Hepatocyte (in vitro differentiated cells): Measurements from ENCODE around the gene RPGRIP1L. TPM values are rescaled to one million over a fixed set of nuclear protein-coding genes. Genes with fewer than 3 reads are reported as not detected.

Source experiments
- DNase-seq: peaks from one replicate; pipeline ENCODE4 v3.0.0-alpha.2; 2016; ENCODE audit warnings: low spot score
- H2AFZ ChIP-seq: fragments of 200-600 bp; sonication (generic); 2 replicates; pipeline ENCODE4 v1.6.0; 2016; ENCODE audit warnings: antibody characterized with exemption, mild to moderate bottlenecking
- H3K27ac ChIP-seq: fragments of 200-600 bp; sonication (generic); 2 replicates; pipeline ENCODE4 v1.5.1; 2016; ENCODE audit warnings: mild to moderate bottlenecking
- H3K27me3 ChIP-seq: fragments of 200-600 bp; sonication (generic); 2 replicates; pipeline ENCODE4 v1.6.1; 2016
- H3K36me3 ChIP-seq: fragments of 200-600 bp; sonication (generic); replicated peaks from 2 replicates; pipeline ENCODE4 v1.5.1; 2016; ENCODE audit warnings: low read depth; ENCODE audit not compliant: insufficient read depth
- H3K4me1 ChIP-seq: fragments of 200-600 bp; sonication (generic); 2 replicates; pipeline ENCODE4 v1.5.1; 2016; ENCODE audit warnings: mild to moderate bottlenecking, moderate library complexity; ENCODE audit not compliant: insufficient read depth
- H3K4me2 ChIP-seq: fragments of 200-600 bp; sonication (generic); 2 replicates; pipeline ENCODE4 v1.6.0; 2016
- H3K4me3 ChIP-seq: fragments of 200-600 bp; sonication (generic); 2 replicates; pipeline ENCODE4 v1.5.1; 2016; ENCODE audit warnings: mild to moderate bottlenecking
- H3K79me2 ChIP-seq: fragments of 200-600 bp; sonication (generic); 2 replicates; pipeline ENCODE4 v1.6.0; 2017; ENCODE audit warnings: mild to moderate bottlenecking
- H3K9me2 ChIP-seq: fragments of 200-600 bp; sonication (generic); replicated peaks from 2 replicates; pipeline ENCODE4 v1.6.0; 2017; ENCODE audit warnings: mild to moderate bottlenecking; ENCODE audit not compliant: insufficient read depth
- H3K9me3 ChIP-seq: fragments of 200-600 bp; sonication (generic); 2 replicates; pipeline ENCODE4 v1.5.1; 2016; ENCODE audit warnings: low read depth, mild to moderate bottlenecking
- H4K20me1 ChIP-seq: fragments of 200-600 bp; sonication (generic); 2 replicates; pipeline ENCODE4 v1.6.0; 2016; ENCODE audit warnings: mild to moderate bottlenecking; ENCODE audit not compliant: insufficient read depth, poor library complexity, severe bottlenecking
- EZH2 ChIP-seq: fragments of 200-600 bp; sonication (generic); IDR thresholded peaks from 2 replicates; pipeline ENCODE4 v1.6.1; 2016; ENCODE audit warnings: antibody characterized with exemption, mild to moderate bottlenecking, borderline replicate concordance
- EZH2phosphoT487 ChIP-seq: fragments of 200-600 bp; sonication (generic); IDR thresholded peaks from one replicate; pipeline ENCODE4 v1.6.1; 2018; ENCODE audit warnings: antibody characterized with exemption, mild to moderate bottlenecking, low read depth, moderate library complexity; ENCODE audit not compliant: unreplicated experiment, severe bottlenecking
- WGBS: methylation state at CpG from one replicate; pipeline ENCODE4 v1.1.6; 2016; ENCODE audit warnings: low lambda C conversion rate; ENCODE audit errors: missing lambda C conversion rate; 5-methylcytosine and 5-hydroxymethylcytosine counted together
- polyA plus RNA-seq: library from polyadenylated mRNA; unstranded; fragments of >200 nt; fragmentation: Nextera tagmentation; extraction: Ambion mirVana; gene quantifications from 2 replicates; pipeline ENCODE4 v1.2.1, GENCODE V29; 2016
- total RNA-seq: library from RNA; depleted of rRNA; stranded (reverse); fragments of >200 nt; gene quantifications from 2 replicates; pipeline ENCODE4 v1.2.3, GENCODE V29; 2014
- TF ChIP-seq, protein P1 (sequence below): fragments of 200-600 bp; sonication (generic); IDR thresholded peaks from 2 replicates; pipeline ENCODE4 v1.5.1; 2016; ENCODE audit warnings: antibody characterized with exemption, mild to moderate bottlenecking; ENCODE audit not compliant: poor library complexity

Gene RPGRIP1L
- total and polyA plus RNA-seq, 2 experiments from 2014 or later: 5.8 to 9.5 TPM

DNA sequence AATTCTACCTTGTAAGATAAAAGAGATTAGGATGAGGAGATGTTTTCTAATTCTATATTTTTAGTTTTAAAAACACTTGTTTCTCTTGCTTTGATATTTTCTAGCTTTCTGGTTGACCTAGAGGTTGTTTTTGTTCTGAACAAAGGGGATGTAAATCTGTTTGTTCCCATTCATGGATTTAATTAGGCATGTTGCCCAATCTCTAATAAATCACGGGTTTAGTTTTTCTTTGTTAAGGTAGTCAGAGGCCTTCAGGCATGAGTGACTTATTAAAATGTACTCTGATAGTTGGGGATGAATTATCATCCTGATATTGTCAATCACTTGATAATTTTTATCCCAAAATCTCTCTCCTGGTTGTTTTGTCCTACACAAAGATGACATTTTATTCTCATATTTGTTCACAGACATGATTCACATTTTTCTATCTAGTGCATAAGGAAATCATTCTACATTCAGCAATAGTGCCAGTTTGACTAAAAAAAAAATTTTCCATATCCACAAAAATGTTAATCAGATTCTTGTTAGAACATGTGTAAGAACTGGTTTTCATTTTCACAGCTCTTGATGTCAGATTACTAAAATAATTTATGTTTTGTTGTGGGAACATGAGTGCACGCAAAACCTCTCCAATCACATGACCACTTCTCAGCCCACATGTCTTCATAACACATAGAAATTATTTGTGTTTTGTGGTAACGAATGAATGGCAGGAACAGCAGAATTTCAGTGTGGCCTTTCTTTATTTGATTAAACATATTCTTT is 105.0 kb downstream of the RPGRIP1L start:
- Histone ChIP-seq H3K4me3 (no peak overlapping the region), H3K27me3 (no peaks in the 10 kb centered on the region), H3K27ac (no peak overlapping the region), H3K4me1 (no peaks in the 10 kb centered on the region), H3K4me2 (no peak overlapping the region), H2AFZ (no peak overlapping the region), H3K79me2 (no peaks in the 10 kb centered on the region), H3K36me3 (no peaks in the 10 kb centered on the region), H4K20me1 (no peaks in the 10 kb centered on the region), H3K9me2 (no peaks in the 10 kb centered on the region), H3K9me3 (no peaks in the 10 kb centered on the region)
- DNase-seq: no peak
- no peak for TF ChIP-seq EZH2
- TF ChIP-seq, protein P1, sequence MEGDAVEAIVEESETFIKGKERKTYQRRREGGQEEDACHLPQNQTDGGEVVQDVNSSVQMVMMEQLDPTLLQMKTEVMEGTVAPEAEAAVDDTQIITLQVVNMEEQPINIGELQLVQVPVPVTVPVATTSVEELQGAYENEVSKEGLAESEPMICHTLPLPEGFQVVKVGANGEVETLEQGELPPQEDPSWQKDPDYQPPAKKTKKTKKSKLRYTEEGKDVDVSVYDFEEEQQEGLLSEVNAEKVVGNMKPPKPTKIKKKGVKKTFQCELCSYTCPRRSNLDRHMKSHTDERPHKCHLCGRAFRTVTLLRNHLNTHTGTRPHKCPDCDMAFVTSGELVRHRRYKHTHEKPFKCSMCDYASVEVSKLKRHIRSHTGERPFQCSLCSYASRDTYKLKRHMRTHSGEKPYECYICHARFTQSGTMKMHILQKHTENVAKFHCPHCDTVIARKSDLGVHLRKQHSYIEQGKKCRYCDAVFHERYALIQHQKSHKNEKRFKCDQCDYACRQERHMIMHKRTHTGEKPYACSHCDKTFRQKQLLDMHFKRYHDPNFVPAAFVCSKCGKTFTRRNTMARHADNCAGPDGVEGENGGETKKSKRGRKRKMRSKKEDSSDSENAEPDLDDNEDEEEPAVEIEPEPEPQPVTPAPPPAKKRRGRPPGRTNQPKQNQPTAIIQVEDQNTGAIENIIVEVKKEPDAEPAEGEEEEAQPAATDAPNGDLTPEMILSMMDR: no peak
- TF ChIP-seq EZH2phosphoT487: no peak
- WGBS: 81% methylated on average over 3 of the region's 3 CpGs

DNA sequence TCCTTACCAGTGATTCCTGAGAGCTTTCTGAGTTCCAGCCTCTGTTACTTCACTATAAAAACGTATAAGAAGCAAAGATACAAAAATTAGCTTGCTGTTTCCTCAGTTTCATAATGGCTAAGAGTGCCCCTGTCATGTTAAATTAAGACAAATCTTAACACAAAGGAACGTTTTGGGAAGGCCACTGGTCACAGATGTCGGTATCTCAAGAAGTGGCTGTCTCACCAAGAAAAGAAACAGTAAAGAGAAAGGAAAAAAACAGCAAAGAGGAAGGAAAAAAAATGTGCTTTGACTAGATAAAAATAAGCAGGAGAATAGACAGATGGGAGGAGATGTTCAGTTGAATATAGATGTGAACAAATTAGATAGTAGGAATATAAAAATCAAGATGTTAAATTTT is 105.9 kb downstream of the RPGRIP1L start:
- no peaks in the 10 kb centered on the region for H3K4me1 ChIP-seq
- no peaks in the 10 kb centered on the region for H3K36me3 ChIP-seq
- H3K4me3 ChIP-seq: no peak overlapping the region
- no peak for TF ChIP-seq EZH2
- TF ChIP-seq, protein P1: no peak
- no peak for TF ChIP-seq EZH2phosphoT487
- H3K4me2 ChIP-seq: no peak overlapping the region
- H3K9me2 ChIP-seq: no peaks in the 10 kb centered on the region
- no peak overlapping the region for H3K27ac ChIP-seq
- no peak for DNase-seq
- H4K20me1 ChIP-seq: no peaks in the 10 kb centered on the region
- no peaks in the 10 kb centered on the region for H3K79me2 ChIP-seq
- no peaks in the 10 kb centered on the region for H3K9me3 ChIP-seq
- 76% methylated on average over 3 of the region's 3 CpGs for WGBS
- no peak overlapping the region for H2AFZ ChIP-seq
- H3K27me3 ChIP-seq: no peaks in the 10 kb centered on the region

DNA sequence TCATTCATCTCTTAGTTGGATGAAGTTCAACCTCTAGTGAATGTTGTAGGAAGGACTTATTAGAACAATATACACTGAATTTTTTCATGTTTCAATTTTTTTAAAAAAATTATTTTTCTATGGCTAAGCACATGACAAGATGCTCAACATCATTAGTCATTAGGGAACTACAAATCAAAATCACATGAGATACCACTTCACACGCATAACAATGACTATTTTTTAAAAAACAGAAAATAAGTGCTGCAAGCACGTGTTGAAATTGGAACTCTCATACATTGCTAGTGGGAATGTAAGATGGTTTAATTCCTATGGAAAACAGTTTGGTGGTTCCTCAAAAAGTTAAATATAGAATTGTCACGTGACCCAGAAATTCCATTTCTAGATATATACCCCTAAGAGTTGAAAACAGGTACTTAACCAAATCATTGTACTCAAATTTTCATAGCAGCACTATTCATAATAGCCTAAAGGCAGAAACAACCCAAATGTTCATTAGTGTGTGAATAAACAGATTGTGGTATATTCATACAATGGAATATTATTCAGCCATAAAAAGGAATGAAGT is 115.5 kb downstream of the RPGRIP1L start:
- Histone ChIP-seq H3K36me3 (no peaks in the 10 kb centered on the region), H3K4me3 (no peak overlapping the region), H3K79me2 (no peaks in the 10 kb centered on the region), H3K9me2 (no peaks in the 10 kb centered on the region), H2AFZ (no peak overlapping the region), H3K27me3 (no peaks in the 10 kb centered on the region), H3K9me3 (no peaks in the 10 kb centered on the region), H3K4me2 (no peak overlapping the region), H4K20me1 (no peaks in the 10 kb centered on the region), H3K4me1 (no peaks in the 10 kb centered on the region), H3K27ac (no peak overlapping the region)
- 96% methylated on average over 3 of the region's 3 CpGs for WGBS
- TF ChIP-seq EZH2phosphoT487 (no peak), EZH2 (no peak)
- TF ChIP-seq, protein P1: no peak
- no peak for DNase-seq
